Nephron progenitor cell (in vitro differentiated cells): Measurements from ENCODE around the gene HOXA3.

Experiments
- DNase-seq: peaks from one replicate; pipeline ENCODE4 v3.0.0; 2021
- H3K27ac Mint-ChIP-seq: 2 replicates; pipeline ENCODE4 v1.8.0; 2021; ENCODE audit warnings: mild to moderate bottlenecking, moderate library complexity, mixed read lengths
- H3K27me3 Mint-ChIP-seq: 2 replicates; pipeline ENCODE4 v1.8.0; 2021; ENCODE audit warnings: mild to moderate bottlenecking, low read depth, mixed read lengths; ENCODE audit not compliant: poor library complexity
- H3K36me3 Mint-ChIP-seq: 2 replicates; pipeline ENCODE4 v1.8.0; 2021; ENCODE audit warnings: low read depth, mixed read lengths
- H3K4me1 Mint-ChIP-seq: 2 replicates; pipeline ENCODE4 v1.8.0; 2021; ENCODE audit warnings: mixed read lengths
- H3K4me3 Mint-ChIP-seq: 2 replicates; pipeline ENCODE4 v1.8.0; 2021; ENCODE audit warnings: mild to moderate bottlenecking, moderate library complexity, mixed read lengths
- H3K9me3 Mint-ChIP-seq: 2 replicates; pipeline ENCODE4 v1.8.0; 2021; ENCODE audit warnings: mild to moderate bottlenecking, moderate library complexity, mixed read lengths
- CTCF ChIP-seq: fragments of 200-600 bp; sonication (generic); IDR thresholded peaks from 2 replicates; pipeline ENCODE4 v1.5.0; 2021; ENCODE audit warnings: antibody characterized with exemption

Gene HOXA3

GRCh38 chr7:27175626-27176523 is 23.5 kb upstream of the HOXA3 start:
- Mint-ChIP-seq H3K4me1 (peaks cover 75% of the 10 kb centered on the region), H3K9me3 (no peaks in the 10 kb centered on the region), H3K4me3 (peak overlapping the region; percentile 97), H3K27me3 (peaks cover 41% of the 10 kb centered on the region), H3K36me3 (peaks cover 17% of the 10 kb centered on the region), H3K27ac (peak overlapping the region; percentile 95)
- DNase-seq: peak; percentile 48
- TF ChIP-seq CTCF: no peak

GRCh38 chr7:27174874-27175625 is 22.7 kb upstream of the HOXA3 start:
- Mint-ChIP-seq H3K36me3 (peaks cover 25% of the 10 kb centered on the region), H3K4me3 (peak overlapping the region; percentile 97), H3K9me3 (no peaks in the 10 kb centered on the region)

GRCh38 chr7:27173956-27174873 is 21.8 kb upstream of the HOXA3 start, which contains the start of gene HOXA10:
HOXA10 (minus strand) TSS chr7:27174320; CDS start chr7:27174306, 14 bp downstream.
- H3K9me3 Mint-ChIP-seq: no peaks in the 10 kb centered on the region
- peak within 1 kb of the TSS; percentile 97 for H3K4me3 Mint-ChIP-seq
- peaks cover 67% of the 10 kb centered on the region for H3K4me1 Mint-ChIP-seq
- TF ChIP-seq CTCF: no peak
- peak within 1 kb of the TSS; percentile 95 for H3K27ac Mint-ChIP-seq
- peaks cover 34% of the 10 kb centered on the region for H3K27me3 Mint-ChIP-seq
- peak; percentile 74 for DNase-seq
- peaks cover 26% of the 10 kb centered on the region for H3K36me3 Mint-ChIP-seq

More at GRCh38 chr7:27174874-27175625, 22.7 kb upstream of the HOXA3 start:
- H3K27me3 Mint-ChIP-seq: peaks cover 41% of the 10 kb centered on the region
- peak overlapping the region; percentile 95 for H3K27ac Mint-ChIP-seq
- peaks cover 75% of the 10 kb centered on the region for H3K4me1 Mint-ChIP-seq
- peak; percentile 36 for DNase-seq
- TF ChIP-seq CTCF: no peak

GRCh38 chr7:27173511-27173955 is 21.1 kb upstream of the HOXA3 start:
- Mint-ChIP-seq H3K27me3 (peaks cover 30% of the 10 kb centered on the region), H3K4me1 (peaks cover 60% of the 10 kb centered on the region)

More at GRCh38 chr7:27173511-27173955, 21.1 kb upstream of the HOXA3 start:
- Mint-ChIP-seq H3K4me3 (peak overlapping the region; percentile 56), H3K9me3 (no peaks in the 10 kb centered on the region), H3K36me3 (peaks cover 32% of the 10 kb centered on the region), H3K27ac (no peak overlapping the region)
- DNase-seq: peak; percentile 33
- TF ChIP-seq CTCF: no peak
